ENCODE measurements around the gene ABL1. TPM values are rescaled to one million over a fixed set of nuclear protein-coding genes. Genes with fewer than 3 reads are reported as not detected.

Gene ABL1
- total RNA-seq, 1 donor from 2014 or later = 113 TPM

DNA sequence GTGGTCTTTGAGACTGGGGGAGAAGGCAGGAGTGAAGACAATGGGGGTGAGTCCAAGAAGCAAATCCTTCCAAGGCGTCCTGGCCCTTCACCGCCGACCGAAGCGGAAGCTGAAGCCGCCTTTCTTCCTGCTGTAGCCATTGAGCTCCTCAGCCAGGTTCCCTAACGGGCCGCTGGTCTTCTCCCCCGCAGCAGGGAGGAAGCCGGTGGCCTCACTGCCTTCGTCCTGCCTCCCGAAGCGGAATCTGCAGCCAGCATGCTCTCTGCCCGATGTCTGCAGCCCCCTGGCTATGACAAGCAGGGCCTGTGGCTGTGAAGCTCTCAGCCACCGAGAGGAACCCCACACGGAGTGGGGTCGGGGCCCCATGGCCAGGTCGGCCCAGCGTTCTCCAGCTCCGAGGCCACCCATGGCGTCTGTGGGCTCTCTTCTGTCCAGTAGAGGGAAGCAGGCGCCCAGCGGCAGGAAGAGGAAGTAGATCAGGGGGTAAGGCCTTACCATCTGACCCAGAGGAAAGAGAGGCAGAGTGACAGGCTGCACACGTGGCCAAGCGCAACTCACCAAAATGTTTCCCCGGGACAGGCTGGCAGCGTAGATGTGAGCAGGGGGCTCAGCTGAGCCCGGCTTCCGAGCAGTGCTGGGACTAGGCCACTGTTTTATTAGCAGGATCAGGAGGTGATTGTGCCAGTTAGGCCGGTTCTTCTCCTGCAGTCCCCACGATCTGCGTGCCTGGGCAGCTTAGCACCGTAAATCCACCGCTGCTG, 58.5 kb downstream of the ABL1 start:
- H3K27ac ChIP-seq (ENCODE audit: low read depth, low read length) = no peak overlapping the region
- H3K9me3 ChIP-seq (ENCODE audit: insufficient read depth, low read depth, low read length) = no peaks in the 10 kb centered on the region
- H3K27ac Mint-ChIP-seq (ENCODE audit: unreplicated experiment) = no peak overlapping the region

DNA sequence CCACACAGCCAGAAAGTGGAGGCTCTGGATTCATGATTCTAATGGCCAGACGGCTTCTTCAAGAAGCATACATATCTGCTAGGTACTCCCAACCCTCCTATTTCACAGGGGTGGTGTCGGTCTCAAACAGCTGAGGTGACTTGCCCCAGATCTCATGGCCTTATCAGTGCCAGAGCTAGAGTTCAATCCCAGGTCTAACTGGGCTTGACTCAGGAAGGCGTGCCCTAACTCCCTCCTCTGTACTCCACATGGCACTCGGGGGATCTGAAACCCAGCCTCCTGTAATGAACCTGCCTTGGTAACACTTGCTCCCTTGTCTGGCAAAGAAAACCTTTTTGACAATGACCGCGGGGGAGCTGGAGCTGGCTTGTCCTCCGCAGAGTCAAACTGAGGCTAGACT, 59.5 kb downstream of the ABL1 start:
- no peak for FAIRE-seq
- Histone ChIP-seq H3K79me2 (ENCODE audit: insufficient read depth, low read length) (peaks cover 5% of the 10 kb centered on the region), H4K20me1 (ENCODE audit: insufficient read depth, low read length) (peaks cover 68% of the 10 kb centered on the region), H3K36me3 (ENCODE audit: insufficient read depth, low read length) (peaks cover 16% of the 10 kb centered on the region), H3K9me3 (ENCODE audit: insufficient read depth, low read depth, low read length) (no peaks in the 10 kb centered on the region), H2AFZ (ENCODE audit: low read depth, low read length) (no peak overlapping the region), H3K9ac (ENCODE audit: low read length) (no peak overlapping the region), H3K4me2 (ENCODE audit: low read length) (no peak overlapping the region), H3K27ac (ENCODE audit: low read depth, low read length) (no peak overlapping the region), H3K27me3 (ENCODE audit: insufficient read depth, low read length) (no peaks in the 10 kb centered on the region), H3K4me3 (ENCODE audit: insufficient read depth, low read depth, low read length) (no peak overlapping the region), H3K4me1 (ENCODE audit: insufficient read depth, low read length) (peaks cover 5% of the 10 kb centered on the region)
- Mint-ChIP-seq H3K36me3 (ENCODE audit: low read depth, unreplicated experiment) (peaks cover 4% of the 10 kb centered on the region), H3K27me3 (ENCODE audit: low read depth, unreplicated experiment) (no peaks in the 10 kb centered on the region), H3K27ac (ENCODE audit: unreplicated experiment) (no peak overlapping the region), H3K4me1 (ENCODE audit: low read depth, unreplicated experiment) (no peaks in the 10 kb centered on the region), H3K9me3 (ENCODE audit: unreplicated experiment) (no peaks in the 10 kb centered on the region), H3K4me3 (ENCODE audit: unreplicated experiment) (no peak overlapping the region)
- no peak for DNase-seq (ENCODE audit: low read depth)
- TF ChIP-seq, protein P1, sequence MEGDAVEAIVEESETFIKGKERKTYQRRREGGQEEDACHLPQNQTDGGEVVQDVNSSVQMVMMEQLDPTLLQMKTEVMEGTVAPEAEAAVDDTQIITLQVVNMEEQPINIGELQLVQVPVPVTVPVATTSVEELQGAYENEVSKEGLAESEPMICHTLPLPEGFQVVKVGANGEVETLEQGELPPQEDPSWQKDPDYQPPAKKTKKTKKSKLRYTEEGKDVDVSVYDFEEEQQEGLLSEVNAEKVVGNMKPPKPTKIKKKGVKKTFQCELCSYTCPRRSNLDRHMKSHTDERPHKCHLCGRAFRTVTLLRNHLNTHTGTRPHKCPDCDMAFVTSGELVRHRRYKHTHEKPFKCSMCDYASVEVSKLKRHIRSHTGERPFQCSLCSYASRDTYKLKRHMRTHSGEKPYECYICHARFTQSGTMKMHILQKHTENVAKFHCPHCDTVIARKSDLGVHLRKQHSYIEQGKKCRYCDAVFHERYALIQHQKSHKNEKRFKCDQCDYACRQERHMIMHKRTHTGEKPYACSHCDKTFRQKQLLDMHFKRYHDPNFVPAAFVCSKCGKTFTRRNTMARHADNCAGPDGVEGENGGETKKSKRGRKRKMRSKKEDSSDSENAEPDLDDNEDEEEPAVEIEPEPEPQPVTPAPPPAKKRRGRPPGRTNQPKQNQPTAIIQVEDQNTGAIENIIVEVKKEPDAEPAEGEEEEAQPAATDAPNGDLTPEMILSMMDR (IDR thresholded peaks at IDR 0.05; ENCODE audit: insufficient read depth, low read depth, low read length) = no peak
- no peak for TF ChIP-seq EZH2 (IDR thresholded peaks at IDR 0.05; ENCODE audit: insufficient read depth, low read length)

More for the DNA sequence above, 58.5 kb downstream of the ABL1 start:
- H3K4me3 Mint-ChIP-seq (ENCODE audit: unreplicated experiment) = no peak overlapping the region
- H3K4me2 ChIP-seq (ENCODE audit: low read length) = no peak overlapping the region
- no peak overlapping the region for H3K9ac ChIP-seq (ENCODE audit: low read length)
- H3K4me1 ChIP-seq (ENCODE audit: insufficient read depth, low read length) = peaks cover 5% of the 10 kb centered on the region
- H3K27me3 ChIP-seq (ENCODE audit: insufficient read depth, low read length) = no peaks in the 10 kb centered on the region
- no peak for FAIRE-seq
- no peak overlapping the region for H2AFZ ChIP-seq (ENCODE audit: low read depth, low read length)
- no peak overlapping the region for H3K4me3 ChIP-seq (ENCODE audit: insufficient read depth, low read depth, low read length)
- peaks cover 18% of the 10 kb centered on the region for H3K36me3 ChIP-seq (ENCODE audit: insufficient read depth, low read length)
- H4K20me1 ChIP-seq (ENCODE audit: insufficient read depth, low read length) = peaks cover 74% of the 10 kb centered on the region
- DNase-seq (ENCODE audit: low read depth) = no peak
- H3K4me1 Mint-ChIP-seq (ENCODE audit: low read depth, unreplicated experiment) = no peaks in the 10 kb centered on the region
- H3K79me2 ChIP-seq (ENCODE audit: insufficient read depth, low read length) = peaks cover 7% of the 10 kb centered on the region
- TF ChIP-seq, protein P1 (IDR thresholded peaks at IDR 0.05; ENCODE audit: insufficient read depth, low read depth, low read length) = no peak
- TF ChIP-seq EZH2 (IDR thresholded peaks at IDR 0.05; ENCODE audit: insufficient read depth, low read length) = no peak
- no peaks in the 10 kb centered on the region for H3K27me3 Mint-ChIP-seq (ENCODE audit: low read depth, unreplicated experiment)
- no peaks in the 10 kb centered on the region for H3K9me3 Mint-ChIP-seq (ENCODE audit: unreplicated experiment)
- peaks cover 4% of the 10 kb centered on the region for H3K36me3 Mint-ChIP-seq (ENCODE audit: low read depth, unreplicated experiment)

- Histone ChIP-seq H3K4me2 (ENCODE audit: low read length) (no peak overlapping the region), H3K9ac (ENCODE audit: low read length) (no peak overlapping the region), H3K79me2 (ENCODE audit: insufficient read depth, low read length) (peaks cover 5% of the 10 kb centered on the region), H3K27ac (ENCODE audit: low read depth, low read length) (no peak overlapping the region), H4K20me1 (ENCODE audit: insufficient read depth, low read length) (peaks cover 64% of the 10 kb centered on the region), H3K4me1 (ENCODE audit: insufficient read depth, low read length) (peaks cover 5% of the 10 kb centered on the region), H3K4me3 (ENCODE audit: insufficient read depth, low read depth, low read length) (no peak overlapping the region), H2AFZ (ENCODE audit: low read depth, low read length) (no peak overlapping the region), H3K27me3 (ENCODE audit: insufficient read depth, low read length) (no peaks in the 10 kb centered on the region), H3K9me3 (ENCODE audit: insufficient read depth, low read depth, low read length) (no peaks in the 10 kb centered on the region), H3K36me3 (ENCODE audit: insufficient read depth, low read length) (peaks cover 13% of the 10 kb centered on the region)
- Mint-ChIP-seq H3K9me3 (ENCODE audit: unreplicated experiment) (no peaks in the 10 kb centered on the region), H3K4me1 (ENCODE audit: low read depth, unreplicated experiment) (no peaks in the 10 kb centered on the region), H3K27ac (ENCODE audit: unreplicated experiment) (no peak overlapping the region), H3K27me3 (ENCODE audit: low read depth, unreplicated experiment) (no peaks in the 10 kb centered on the region), H3K36me3 (ENCODE audit: low read depth, unreplicated experiment) (peaks cover 4% of the 10 kb centered on the region), H3K4me3 (ENCODE audit: unreplicated experiment) (no peak overlapping the region)
- FAIRE-seq (no peak), DNase-seq (ENCODE audit: low read depth) (no peak)
- TF ChIP-seq EZH2 (IDR thresholded peaks at IDR 0.05; ENCODE audit: insufficient read depth, low read length) = no peak
- TF ChIP-seq, protein P1 (IDR thresholded peaks at IDR 0.05; ENCODE audit: insufficient read depth, low read depth, low read length) = no peak
Observed at GRCh38 chr9:130895038-130895437, 60.0 kb downstream of the ABL1 start.

Measured in astrocyte (in vitro differentiated cells and primary cell).